ENCODE measurements around the gene ARID5B. TPM values are rescaled to one million over a fixed set of nuclear protein-coding genes. Genes with fewer than 3 reads are reported as not detected.

ARID5B gene
- total RNA-seq, 2 experiments from 2014 or later, result 73.8 to 106 TPM

DNA sequence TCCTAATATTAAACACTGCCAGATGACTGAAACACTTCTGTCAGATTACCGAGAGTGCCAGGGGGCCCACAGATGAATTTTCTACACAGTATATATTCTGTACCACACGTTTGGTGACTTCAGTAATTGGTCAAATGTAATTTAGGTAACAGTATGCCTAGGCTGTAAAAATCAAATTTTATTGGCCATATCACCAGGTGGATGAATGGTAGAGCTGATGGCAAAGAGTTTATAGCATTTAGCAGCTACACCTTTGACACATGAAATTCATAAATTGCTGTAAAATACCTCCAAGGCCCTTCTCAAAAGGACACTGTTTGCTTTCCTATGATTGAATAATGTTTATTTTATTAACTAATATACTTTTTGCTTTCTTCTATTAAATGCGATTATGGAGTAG lies 101.3 kb downstream of the ARID5B start:
- ChIA-PET POLR2A (interaction anchor here (0.7 to 1.1 kb wide), 4 partner anchors 46 to 181 kb away, joined by 3 to 6 read pairs (median 4); no protein-coding TSS in a partner anchor), CTCF (interaction anchor here (1.0 to 3.7 kb wide), 9 partner anchors 8 to 184 kb away, joined by 3 to 20 read pairs (median 4); no protein-coding TSS in a partner anchor)
- DNase-seq (no peak), ATAC-seq (no peak)
- H3K4me1 Mint-ChIP-seq, result peaks cover 89% of the 10 kb centered on the region
- intact Hi-C loops (cut with DNase I, micrococcal nuclease), result loop anchor here in 1 of 2 experiments (1.0 kb wide), 1 partner anchor 9 kb away; no protein-coding TSS in a partner anchor
- no peaks in the 10 kb centered on the region for H3K27me3 Mint-ChIP-seq
- peaks cover 6% of the 10 kb centered on the region for H3K9me3 Mint-ChIP-seq (ENCODE audit: low read depth)
- H3K4me3 Mint-ChIP-seq, result peak overlapping the region; percentile 16
- peak overlapping the region; percentile 87 for H3K27ac Mint-ChIP-seq
- H3K36me3 Mint-ChIP-seq (ENCODE audit: low read depth), result peaks cover 89% of the 10 kb centered on the region

DNA sequence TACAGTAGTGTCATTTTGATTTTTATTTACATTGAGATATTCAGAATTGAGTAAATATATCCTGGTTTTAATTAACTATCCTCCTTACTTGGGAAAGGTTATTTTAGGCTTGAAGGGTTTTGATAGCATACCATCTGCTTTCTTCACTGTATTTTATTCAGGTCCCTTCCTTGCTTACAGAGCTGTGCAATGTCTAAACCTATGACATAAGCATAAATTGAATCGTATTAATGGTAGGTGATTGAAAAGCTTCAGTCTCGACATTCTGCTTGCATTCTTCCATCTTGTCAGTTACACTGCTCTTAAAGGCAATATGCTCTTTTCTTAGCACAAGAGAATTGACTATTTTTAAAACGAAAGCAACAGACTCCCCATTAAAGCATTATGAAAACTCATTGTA lies 102.5 kb downstream of the ARID5B start:
- intact Hi-C loops (cut with DNase I, micrococcal nuclease), result no loop called here
- no peak overlapping the region for H3K4me3 Mint-ChIP-seq
- ChIA-PET CTCF (interaction anchor here (0.8 to 3.7 kb wide), 6 partner anchors 8 to 242 kb away, joined by 3 to 20 read pairs (median 4); no protein-coding TSS in a partner anchor), POLR2A (no interaction called here)
- DNase-seq (no peak), ATAC-seq (no peak)
- peaks cover 92% of the 10 kb centered on the region for H3K4me1 Mint-ChIP-seq
- H3K36me3 Mint-ChIP-seq (ENCODE audit: low read depth), result peaks cover 88% of the 10 kb centered on the region
- no peaks in the 10 kb centered on the region for H3K27me3 Mint-ChIP-seq
- peaks cover 6% of the 10 kb centered on the region for H3K9me3 Mint-ChIP-seq (ENCODE audit: low read depth)
- H3K27ac Mint-ChIP-seq, result peak overlapping the region; percentile 49

DNA sequence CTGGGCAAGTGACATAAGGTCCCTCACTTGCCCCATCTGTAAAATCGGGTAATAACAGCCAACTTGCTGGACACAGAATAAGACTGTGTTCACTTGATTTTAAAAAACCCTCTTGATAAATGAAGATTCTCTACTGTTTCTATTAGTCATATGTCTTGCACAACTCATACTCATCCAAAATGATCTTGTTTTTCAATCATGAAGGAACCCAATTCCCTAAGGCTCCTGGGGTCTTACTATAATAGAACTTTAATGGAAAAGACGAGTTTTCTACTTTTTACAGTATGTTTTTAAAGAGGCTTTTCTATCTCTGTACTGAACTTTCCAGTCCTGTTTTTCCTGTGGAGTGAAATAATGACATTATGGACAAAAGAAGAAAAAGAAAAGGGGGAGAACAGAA lies 103.8 kb downstream of the ARID5B start:
- H3K4me1 Mint-ChIP-seq, result peaks cover 86% of the 10 kb centered on the region
- H3K4me3 Mint-ChIP-seq, result no peak overlapping the region
- H3K27me3 Mint-ChIP-seq, result no peaks in the 10 kb centered on the region
- H3K36me3 Mint-ChIP-seq (ENCODE audit: low read depth), result peaks cover 87% of the 10 kb centered on the region
- CTCF ChIA-PET, result interaction anchor here (0.7 to 3.7 kb wide), 4 partner anchors 16 to 240 kb away, joined by 3 to 20 read pairs (median 4); no protein-coding TSS in a partner anchor
- POLR2A ChIA-PET, result no interaction called here
- peak overlapping the region; percentile 52 for H3K27ac Mint-ChIP-seq
- intact Hi-C loops (cut with DNase I, micrococcal nuclease), result no loop called here
- DNase-seq (no peak), ATAC-seq (no peak)
- H3K9me3 Mint-ChIP-seq (ENCODE audit: low read depth), result peaks cover 2% of the 10 kb centered on the region

DNA sequence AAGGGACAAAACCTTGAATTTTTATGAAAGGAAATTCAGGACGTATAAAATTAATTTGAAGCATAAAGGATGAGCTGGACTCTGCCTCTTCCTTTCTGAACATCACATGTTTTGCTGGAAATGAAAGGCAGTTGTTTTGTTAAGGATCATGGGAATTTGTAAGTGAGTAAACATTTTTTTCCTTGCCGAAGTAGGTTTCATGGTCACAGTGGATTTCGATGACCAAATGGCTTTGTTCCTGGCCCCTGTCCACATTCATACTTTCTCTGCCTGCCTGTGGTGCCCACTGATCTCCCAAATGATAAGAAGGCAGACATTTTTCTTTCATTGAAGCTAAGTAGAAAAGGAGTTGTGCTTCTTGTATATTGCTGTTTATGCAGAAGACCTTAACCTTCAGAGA lies 104.2 kb downstream of the ARID5B start:
- Mint-ChIP-seq H3K9me3 (ENCODE audit: low read depth) (peaks cover 2% of the 10 kb centered on the region), H3K27ac (peak overlapping the region; percentile 52), H3K4me3 (no peak overlapping the region), H3K36me3 (ENCODE audit: low read depth) (peaks cover 87% of the 10 kb centered on the region), H3K27me3 (no peaks in the 10 kb centered on the region), H3K4me1 (peaks cover 82% of the 10 kb centered on the region)
- ChIA-PET POLR2A (no interaction called here), CTCF (interaction anchor here (0.7 kb wide), 1 partner anchor 20 kb away, joined by 3 read pairs; no protein-coding TSS in a partner anchor)
- intact Hi-C loops (cut with DNase I, micrococcal nuclease), result no loop called here
- DNase-seq (no peak), ATAC-seq (no peak)

DNA sequence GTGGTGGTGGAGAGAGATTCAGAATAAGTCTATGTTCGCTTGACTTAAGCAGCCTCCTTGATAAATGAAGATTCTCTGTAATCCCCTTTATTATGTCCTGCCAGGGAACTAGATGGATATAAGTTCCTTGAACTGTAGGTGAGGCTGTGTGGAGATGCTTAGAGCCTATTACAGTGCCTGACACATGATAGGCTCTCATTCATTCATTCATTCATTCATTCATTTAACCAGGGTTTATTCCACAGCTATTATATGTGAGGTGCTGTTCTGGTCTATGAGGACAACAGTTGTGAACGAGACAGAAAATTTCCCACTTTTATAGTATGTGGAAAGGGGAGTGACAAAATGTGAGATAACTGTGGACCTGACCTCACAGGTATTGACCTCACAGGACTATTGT lies 105.6 kb downstream of the ARID5B start:
- intact Hi-C loops (cut with DNase I, micrococcal nuclease), result no loop called here
- no peaks in the 10 kb centered on the region for H3K27me3 Mint-ChIP-seq
- ChIA-PET POLR2A (no interaction called here), CTCF (no interaction called here)
- H3K9me3 Mint-ChIP-seq (ENCODE audit: low read depth), result peaks cover 2% of the 10 kb centered on the region
- peaks cover 68% of the 10 kb centered on the region for H3K4me1 Mint-ChIP-seq
- H3K36me3 Mint-ChIP-seq (ENCODE audit: low read depth), result peaks cover 90% of the 10 kb centered on the region
- DNase-seq, result no peak
- no peak overlapping the region for H3K4me3 Mint-ChIP-seq
- peak overlapping the region; percentile 2 for H3K27ac Mint-ChIP-seq
- ATAC-seq, result no peak

DNA sequence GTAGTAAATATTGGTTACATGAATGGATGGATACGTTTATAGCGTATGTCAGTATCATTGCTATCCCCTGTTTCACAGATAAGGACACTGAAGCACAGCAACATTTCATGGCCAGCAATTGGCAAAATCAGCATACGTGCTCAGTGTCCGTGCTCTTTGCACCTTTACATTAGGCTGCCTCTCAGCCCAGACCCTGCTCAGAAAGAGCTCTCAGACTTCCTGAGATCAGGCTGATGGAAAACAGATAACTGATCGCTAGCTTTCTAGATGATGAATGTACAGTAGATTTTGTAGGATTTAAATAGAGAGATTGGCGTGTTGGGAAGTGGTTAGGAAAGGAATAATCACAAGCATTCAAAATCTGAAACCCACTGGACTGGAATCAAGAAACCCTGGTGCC lies 106.7 kb downstream of the ARID5B start:
- ChIA-PET CTCF (interaction anchor here (1.1 kb wide), 1 partner anchor 11 kb away, joined by 3 read pairs; no protein-coding TSS in a partner anchor), POLR2A (no interaction called here)
- no peak for ATAC-seq
- Mint-ChIP-seq H3K36me3 (ENCODE audit: low read depth) (peaks cover 88% of the 10 kb centered on the region), H3K4me3 (no peak overlapping the region), H3K9me3 (ENCODE audit: low read depth) (peaks cover 2% of the 10 kb centered on the region), H3K4me1 (peaks cover 60% of the 10 kb centered on the region), H3K27ac (peak overlapping the region; percentile 51), H3K27me3 (no peaks in the 10 kb centered on the region)
- no peak for DNase-seq
- intact Hi-C loops (cut with DNase I, micrococcal nuclease), result no loop called here

DNA sequence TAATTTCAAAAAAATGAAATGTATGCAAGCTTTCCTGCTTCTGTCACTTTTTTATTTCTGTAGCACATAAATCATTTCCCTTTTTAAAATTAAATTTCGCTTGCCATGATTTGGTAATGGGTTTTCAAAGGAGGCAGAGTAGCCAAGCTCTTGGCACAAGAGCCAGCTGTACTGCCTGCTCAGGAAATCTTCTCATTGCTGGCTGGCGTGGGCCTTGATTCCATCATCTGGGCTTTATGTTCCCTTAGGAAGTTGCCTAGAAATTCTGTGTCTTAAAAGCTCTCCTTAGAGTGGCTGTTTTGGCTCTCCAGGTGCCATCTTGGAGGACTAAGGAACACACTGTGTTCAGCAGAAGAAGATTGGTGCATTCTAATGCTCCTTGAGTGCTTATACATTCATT lies 107.4 kb downstream of the ARID5B start:
- CTCF ChIA-PET, result interaction anchor here (0.7 to 1.7 kb wide), 5 partner anchors 12 to 236 kb away, joined by 3 to 4 read pairs (median 3); no protein-coding TSS in a partner anchor
- Mint-ChIP-seq H3K27me3 (no peaks in the 10 kb centered on the region), H3K4me1 (peaks cover 57% of the 10 kb centered on the region), H3K4me3 (no peak overlapping the region), H3K27ac (peak overlapping the region; percentile 42), H3K36me3 (ENCODE audit: low read depth) (peaks cover 88% of the 10 kb centered on the region), H3K9me3 (ENCODE audit: low read depth) (peaks cover 2% of the 10 kb centered on the region)
- intact Hi-C loops (cut with DNase I, micrococcal nuclease), result no loop called here
- ATAC-seq, result no peak
- POLR2A ChIA-PET, result interaction anchor here (0.8 kb wide), 1 partner anchor 99 kb away, joined by 3 read pairs; no protein-coding TSS in a partner anchor
- no peak for DNase-seq

DNA sequence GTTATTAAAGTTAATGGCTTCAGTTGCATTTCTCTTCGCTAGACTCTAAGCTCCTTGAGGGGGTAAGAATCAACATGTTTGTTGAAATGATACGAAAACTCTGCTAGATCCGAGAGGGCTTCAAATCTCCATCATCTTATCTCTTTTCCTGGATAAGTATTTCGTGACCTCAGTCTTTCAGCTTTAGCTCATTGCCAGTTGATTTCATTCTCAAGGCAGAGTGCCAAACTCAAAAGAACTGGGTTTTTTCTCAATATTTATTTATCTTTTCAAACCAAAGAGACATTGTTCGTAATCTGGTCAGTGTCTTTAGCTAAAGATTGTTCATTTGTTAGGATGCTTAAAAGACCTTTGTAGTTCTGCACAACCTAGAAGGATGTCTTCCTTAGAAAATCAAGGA lies 108.9 kb downstream of the ARID5B start:
- Mint-ChIP-seq H3K4me3 (no peak overlapping the region), H3K9me3 (ENCODE audit: low read depth) (peaks cover 2% of the 10 kb centered on the region), H3K27ac (peak overlapping the region; percentile 19), H3K27me3 (no peaks in the 10 kb centered on the region), H3K36me3 (ENCODE audit: low read depth) (peaks cover 83% of the 10 kb centered on the region), H3K4me1 (peaks cover 50% of the 10 kb centered on the region)
- DNase-seq (no peak), ATAC-seq (no peak)
- POLR2A ChIA-PET, result no interaction called here
- intact Hi-C loops (cut with DNase I, micrococcal nuclease), result no loop called here
- CTCF ChIA-PET, result interaction anchor here (0.7 to 1.7 kb wide), 3 partner anchors 8 to 234 kb away, joined by 3 to 4 read pairs (median 4); no protein-coding TSS in a partner anchor

DNA sequence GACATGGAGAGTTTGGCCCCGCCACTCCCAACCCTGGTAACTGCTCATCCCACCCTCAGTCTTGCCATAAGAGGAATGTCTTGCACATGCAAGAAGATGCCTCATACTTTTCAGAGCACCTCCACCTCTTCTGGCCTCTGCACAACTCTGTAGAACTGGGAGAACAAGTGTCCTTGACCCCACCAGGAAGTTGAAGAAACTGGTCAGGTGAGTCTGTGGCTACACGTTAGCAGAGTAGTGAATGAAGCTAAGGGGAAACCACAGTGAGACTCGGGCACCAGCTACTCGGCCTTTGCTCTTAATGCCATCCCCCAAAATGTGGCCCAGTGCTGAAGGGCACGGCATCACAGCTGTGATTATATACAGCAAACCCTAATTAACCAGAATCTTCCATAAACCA lies 110.1 kb downstream of the ARID5B start:
- Mint-ChIP-seq H3K36me3 (ENCODE audit: low read depth) (peaks cover 78% of the 10 kb centered on the region), H3K27ac (no peak overlapping the region), H3K9me3 (ENCODE audit: low read depth) (no peaks in the 10 kb centered on the region), H3K4me1 (peaks cover 49% of the 10 kb centered on the region), H3K4me3 (no peak overlapping the region), H3K27me3 (no peaks in the 10 kb centered on the region)
- ATAC-seq (no peak), DNase-seq (no peak)
- CTCF ChIA-PET, result interaction anchor here (0.6 kb wide), 1 partner anchor 25 kb away, joined by 3 read pairs; no protein-coding TSS in a partner anchor
- intact Hi-C loops (cut with DNase I, micrococcal nuclease), result no loop called here
- POLR2A ChIA-PET, result no interaction called here

DNA sequence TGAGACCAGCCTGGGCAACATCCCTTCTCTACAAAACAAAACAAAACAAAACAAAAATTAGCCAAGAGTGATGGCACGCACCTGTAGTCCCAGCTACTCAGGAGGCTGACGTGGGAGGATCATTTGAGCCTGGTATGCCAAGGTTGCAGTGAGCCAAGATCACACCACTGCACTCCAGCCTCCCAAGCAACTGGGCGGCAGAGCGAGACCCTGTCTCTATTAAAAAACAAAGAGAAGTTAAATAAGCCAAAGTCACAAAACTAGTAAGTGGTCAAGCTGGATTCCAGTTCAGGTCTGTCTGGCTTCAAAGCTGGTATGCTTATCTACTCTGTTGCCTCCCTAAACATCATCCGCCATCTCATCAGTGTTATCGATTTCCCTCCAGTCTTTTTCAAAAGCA lies 110.8 kb downstream of the ARID5B start:
- no peak for ATAC-seq
- no peak for DNase-seq
- Mint-ChIP-seq H3K36me3 (ENCODE audit: low read depth) (peaks cover 76% of the 10 kb centered on the region), H3K9me3 (ENCODE audit: low read depth) (no peaks in the 10 kb centered on the region), H3K4me1 (peaks cover 47% of the 10 kb centered on the region), H3K27me3 (no peaks in the 10 kb centered on the region), H3K27ac (no peak overlapping the region), H3K4me3 (no peak overlapping the region)
- ChIA-PET POLR2A (interaction anchor here (1.0 kb wide), 1 partner anchor 8 kb away, joined by 3 read pairs; no protein-coding TSS in a partner anchor), CTCF (interaction anchor here (1.2 kb wide), 1 partner anchor 26 kb away, joined by 3 read pairs; no protein-coding TSS in a partner anchor)
- intact Hi-C loops (cut with DNase I, micrococcal nuclease), result no loop called here

DNA sequence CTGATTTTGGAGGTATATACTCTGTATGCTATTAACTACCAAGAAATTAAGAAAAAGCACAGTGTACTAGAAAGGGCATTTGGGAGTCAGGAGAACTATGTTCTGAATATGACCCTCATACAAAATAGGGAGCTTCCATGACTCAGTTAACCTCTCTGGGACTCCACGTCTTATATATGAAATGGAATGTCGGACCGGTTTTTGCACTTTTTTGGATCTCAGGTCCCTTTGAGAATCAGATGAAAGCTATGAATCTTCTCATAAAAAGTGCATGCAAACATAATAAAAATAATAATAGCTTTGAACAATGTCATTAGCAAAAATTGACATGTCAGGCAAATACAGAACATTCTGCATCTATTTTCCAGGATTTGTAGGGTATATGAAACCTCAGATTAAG lies 113.0 kb downstream of the ARID5B start:
- ChIA-PET POLR2A (no interaction called here), CTCF (interaction anchor here (0.7 to 1.0 kb wide), 2 partner anchors 22 to 64 kb away, joined by 3 read pairs; no protein-coding TSS in a partner anchor)
- Mint-ChIP-seq H3K4me1 (peaks cover 48% of the 10 kb centered on the region), H3K36me3 (ENCODE audit: low read depth) (peaks cover 76% of the 10 kb centered on the region), H3K27ac (no peak overlapping the region), H3K9me3 (ENCODE audit: low read depth) (no peaks in the 10 kb centered on the region), H3K4me3 (no peak overlapping the region), H3K27me3 (no peaks in the 10 kb centered on the region)
- no peak for ATAC-seq
- DNase-seq, result no peak
- intact Hi-C loops (cut with DNase I, micrococcal nuclease), result no loop called here

DNA sequence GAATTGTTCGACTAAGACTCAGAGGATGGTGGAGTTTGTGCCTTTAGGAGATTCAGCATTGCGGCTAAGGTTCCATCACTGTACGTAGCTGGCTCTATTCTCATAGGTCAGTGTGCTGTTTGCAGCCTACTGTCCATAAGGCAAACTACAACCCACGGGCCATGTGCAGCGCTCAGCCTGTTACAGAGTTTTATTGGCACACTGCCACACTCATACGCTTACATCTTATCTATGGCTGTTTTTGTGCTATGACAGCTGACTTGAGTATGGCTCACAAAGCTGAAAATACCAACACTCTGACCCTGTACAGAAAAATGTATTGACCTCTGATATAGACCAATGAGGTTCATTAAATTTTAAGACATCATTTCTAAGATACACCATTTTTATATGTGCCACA lies 114.5 kb downstream of the ARID5B start:
- H3K27me3 Mint-ChIP-seq, result no peaks in the 10 kb centered on the region
- ChIA-PET POLR2A (no interaction called here), CTCF (no interaction called here)
- H3K4me1 Mint-ChIP-seq, result peaks cover 61% of the 10 kb centered on the region
- ATAC-seq (no peak), DNase-seq (no peak)
- no peak overlapping the region for H3K4me3 Mint-ChIP-seq
- H3K36me3 Mint-ChIP-seq (ENCODE audit: low read depth), result peaks cover 73% of the 10 kb centered on the region
- H3K9me3 Mint-ChIP-seq (ENCODE audit: low read depth), result no peaks in the 10 kb centered on the region
- H3K27ac Mint-ChIP-seq, result peak overlapping the region; percentile 75
- intact Hi-C loops (cut with DNase I, micrococcal nuclease), result no loop called here

Data from activated CD4-positive, alpha-beta T cell treated with anti-CD3 and anti-CD28 coated beads for 36 hours (primary cell).